ENCODE data around the gene PKD2.

DNA sequence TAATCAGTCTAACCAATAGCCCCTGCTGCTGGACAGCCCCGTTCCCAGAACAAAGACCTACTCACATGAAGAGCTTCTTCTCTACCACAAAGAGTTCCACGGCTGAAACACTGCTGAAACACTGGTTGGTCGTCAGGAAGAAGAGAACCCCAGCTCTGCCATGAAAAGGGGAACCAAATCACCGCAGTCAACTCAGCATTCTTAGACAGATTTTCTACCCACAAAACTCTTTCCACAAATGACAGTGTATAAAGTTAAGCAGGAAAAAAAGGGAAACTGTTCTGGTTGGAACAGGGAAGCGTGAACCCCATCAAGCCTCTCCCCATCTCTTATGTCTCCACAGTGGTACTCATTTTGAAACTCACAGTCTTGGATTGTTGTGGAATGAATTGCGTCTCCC is 93.7 kb downstream of the PKD2 start:
- TF ChIP-seq, protein P1, sequence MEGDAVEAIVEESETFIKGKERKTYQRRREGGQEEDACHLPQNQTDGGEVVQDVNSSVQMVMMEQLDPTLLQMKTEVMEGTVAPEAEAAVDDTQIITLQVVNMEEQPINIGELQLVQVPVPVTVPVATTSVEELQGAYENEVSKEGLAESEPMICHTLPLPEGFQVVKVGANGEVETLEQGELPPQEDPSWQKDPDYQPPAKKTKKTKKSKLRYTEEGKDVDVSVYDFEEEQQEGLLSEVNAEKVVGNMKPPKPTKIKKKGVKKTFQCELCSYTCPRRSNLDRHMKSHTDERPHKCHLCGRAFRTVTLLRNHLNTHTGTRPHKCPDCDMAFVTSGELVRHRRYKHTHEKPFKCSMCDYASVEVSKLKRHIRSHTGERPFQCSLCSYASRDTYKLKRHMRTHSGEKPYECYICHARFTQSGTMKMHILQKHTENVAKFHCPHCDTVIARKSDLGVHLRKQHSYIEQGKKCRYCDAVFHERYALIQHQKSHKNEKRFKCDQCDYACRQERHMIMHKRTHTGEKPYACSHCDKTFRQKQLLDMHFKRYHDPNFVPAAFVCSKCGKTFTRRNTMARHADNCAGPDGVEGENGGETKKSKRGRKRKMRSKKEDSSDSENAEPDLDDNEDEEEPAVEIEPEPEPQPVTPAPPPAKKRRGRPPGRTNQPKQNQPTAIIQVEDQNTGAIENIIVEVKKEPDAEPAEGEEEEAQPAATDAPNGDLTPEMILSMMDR (IDR thresholded peaks at IDR 0.05; ENCODE audit: low read length), result no peak
- no peak for TF ChIP-seq EZH2 (optimal IDR thresholded peaks at IDR 0.05; ENCODE audit: low read depth, low read length)
- TF ChIP-seq EZH2phosphoT487 (IDR thresholded peaks at IDR 0.05; ENCODE audit: low read length), result no peak

All from MM.1S (cell line).